Lung (tissue), 12 donors: ENCODE results near the gene MAP3K14. TPM values are rescaled to one million over a fixed set of nuclear protein-coding genes. Genes with fewer than 3 reads are reported as not detected.
A peak's percentile ranks its signal among the peaks of the same experiment; 100 is the strongest.

Experiments
- ATAC-seq: fragments of 200-7000 bp; cut with Tn5 transposase; one replicate; pipeline ENCODE4 v1.9.1; 2020; ENCODE audit warnings: moderate number of reproducible peaks; ENCODE audit not compliant: insufficient read depth, low FRiP score
- DNase-seq, 3 donors: peaks; one replicate each; pipeline ENCODE4 v3.0.0-alpha.2; 2013 to 2017
- H3K27ac ChIP-seq, 2 donors: one replicate each; pipeline ENCODE4 v1.5.1; 2013; ENCODE audit warnings: mild to moderate bottlenecking in 2 of 2, moderate library complexity in 2 of 2, control low read depth in 1 of 2, inconsistent platforms in 1 of 2, low read depth in 1 of 2, low read length in 1 of 2
- H3K27me3 ChIP-seq, 3 donors: one replicate each; pipeline ENCODE4 v1.5.1; 2013; ENCODE audit warnings: low read length in 2 of 3; ENCODE audit not compliant: control insufficient read depth in 3 of 3, insufficient read depth in 3 of 3
- H3K36me3 ChIP-seq, 4 donors: one replicate each; pipeline ENCODE4 v1.5.1; 2013; ENCODE audit warnings: low read length in 4 of 4, mild to moderate bottlenecking in 1 of 4, moderate library complexity in 1 of 4; ENCODE audit not compliant: control insufficient read depth in 4 of 4, insufficient read depth in 4 of 4
- H3K4me1 ChIP-seq, 5 donors: one replicate each; pipeline ENCODE4 v1.5.1; 2013; ENCODE audit warnings: low read length in 5 of 5, mild to moderate bottlenecking in 2 of 5, moderate library complexity in 1 of 5; ENCODE audit not compliant: control insufficient read depth in 5 of 5, insufficient read depth in 5 of 5
- H3K4me3 ChIP-seq: one replicate; pipeline ENCODE4 v1.5.1; 2013; ENCODE audit warnings: mild to moderate bottlenecking, control low read depth, moderate library complexity
- H3K9ac ChIP-seq, 2 donors: one replicate each; pipeline ENCODE4 v1.5.1; 2013; ENCODE audit warnings: low read length in 2 of 2, control low read depth in 1 of 2; ENCODE audit not compliant: insufficient read depth in 1 of 2
- H3K9me3 ChIP-seq, 4 donors: one replicate each; pipeline ENCODE4 v1.5.1; 2013; ENCODE audit warnings: low read length in 3 of 4, mild to moderate bottlenecking in 1 of 4, moderate library complexity in 1 of 4; ENCODE audit not compliant: control insufficient read depth in 4 of 4, insufficient read depth in 3 of 4
- CTCF ChIP-seq: IDR thresholded peaks from 2 replicates; pipeline ENCODE4 v1.5.1; 2012; ENCODE audit warnings: mild to moderate bottlenecking; ENCODE audit errors: control extremely low read depth, extremely low read depth
- WGBS, 2 donors: extraction: QIAGEN DNeasy Blood & Tissue Kit; methylation state at CpG; one replicate each; pipeline ENCODE4 v1.1.7; 2013; 5-methylcytosine and 5-hydroxymethylcytosine counted together
- polyA plus RNA-seq, 2 donors: library from polyadenylated mRNA; stranded (reverse); fragments of 200-250 nt; gene quantifications; one replicate each; pipeline ENCODE4 v1.2.1, GENCODE V29; 2013
- total RNA-seq, 2 donors: library from RNA; depleted of rRNA in 1 of 2; stranded (reverse); fragments of >200 nt in 1 of 2; gene quantifications; one replicate each; pipeline ENCODE4 v1.2.1, GENCODE V29; 2014 to 2021
- donor health status: control.
- donor health status: control.
- donor health status: Bipolar disorder and iron deficiency.
- donor health status: healthy.
- donor health status: DM: yes; HTN: yes; CAD: no.

The MAP3K14 gene
- total and polyA plus RNA-seq, 4 donors, result 5.9 to 13.5 (median 7.8) TPM

- peak; percentile 69 to 78 (median 71) for DNase-seq
- no peak overlapping the region for H3K4me3 ChIP-seq
- ATAC-seq, result peak; percentile 52
- peak; percentile 56 for TF ChIP-seq CTCF
- peaks cover 0 to 6% (median 2%) of the 10 kb centered on the region in 3 donors for H3K27me3 ChIP-seq
- H3K36me3 ChIP-seq, result peaks cover 0 to 19% (median 0%) of the 10 kb centered on the region in 4 donors
- no peaks in the 10 kb centered on the region for H3K9me3 ChIP-seq
- H3K27ac ChIP-seq, result no peak overlapping the region
- WGBS, 2 donors, result 53 to 55% methylated on average over 20 of the region's 20 CpGs
- no peak overlapping the region for H3K9ac ChIP-seq
- H3K4me1 ChIP-seq, result peaks cover 0 to 9% (median 0%) of the 10 kb centered on the region in 5 donors
Observed at GRCh38 chr17:45235416-45236281, 81.2 kb downstream of the MAP3K14 start.

- 32 to 40% methylated on average over 6 of the region's 6 CpGs for WGBS, 2 donors
- DNase-seq, result no peak
- Histone ChIP-seq H3K9ac (no peak overlapping the region), H3K27ac (no peak overlapping the region), H3K36me3 (peaks cover 0 to 17% (median 0%) of the 10 kb centered on the region in 4 donors), H3K4me3 (no peak overlapping the region), H3K9me3 (no peaks in the 10 kb centered on the region), H3K4me1 (peaks cover 0 to 13% (median 0%) of the 10 kb centered on the region in 5 donors), H3K27me3 (peaks cover 0 to 4% (median 2%) of the 10 kb centered on the region in 3 donors)
- ATAC-seq, result no peak
- no peak for TF ChIP-seq CTCF
Observed at GRCh38 chr17:45234641-45235415, 82.0 kb downstream of the MAP3K14 start.

GRCh38 chr17:45233423-45233924 lies 83.3 kb downstream of the MAP3K14 start:
- Histone ChIP-seq H3K36me3 (peaks cover 0 to 12% (median 0%) of the 10 kb centered on the region in 4 donors), H3K27ac (no peak overlapping the region), H3K4me3 (no peak overlapping the region), H3K9me3 (no peaks in the 10 kb centered on the region), H3K27me3 (peaks cover 0 to 4% (median 2%) of the 10 kb centered on the region in 3 donors), H3K9ac (no peak overlapping the region), H3K4me1 (peaks cover 0 to 26% (median 8%) of the 10 kb centered on the region in 5 donors)
- no peak for TF ChIP-seq CTCF
- WGBS, 2 donors, result 81 to 83% methylated on average over 8 of the region's 8 CpGs
- DNase-seq (no peak), ATAC-seq (no peak)
